Measurements from ENCODE around the gene PCBP3. TPM values are rescaled to one million over a fixed set of nuclear protein-coding genes. Genes with fewer than 3 reads are reported as not detected.
A peak's percentile ranks its signal among the peaks of the same experiment; 100 is the strongest.

PCBP3 gene
- total and polyA plus RNA-seq, 12 donors = 1.7 to 15.8 (median 4.7) TPM

DNA sequence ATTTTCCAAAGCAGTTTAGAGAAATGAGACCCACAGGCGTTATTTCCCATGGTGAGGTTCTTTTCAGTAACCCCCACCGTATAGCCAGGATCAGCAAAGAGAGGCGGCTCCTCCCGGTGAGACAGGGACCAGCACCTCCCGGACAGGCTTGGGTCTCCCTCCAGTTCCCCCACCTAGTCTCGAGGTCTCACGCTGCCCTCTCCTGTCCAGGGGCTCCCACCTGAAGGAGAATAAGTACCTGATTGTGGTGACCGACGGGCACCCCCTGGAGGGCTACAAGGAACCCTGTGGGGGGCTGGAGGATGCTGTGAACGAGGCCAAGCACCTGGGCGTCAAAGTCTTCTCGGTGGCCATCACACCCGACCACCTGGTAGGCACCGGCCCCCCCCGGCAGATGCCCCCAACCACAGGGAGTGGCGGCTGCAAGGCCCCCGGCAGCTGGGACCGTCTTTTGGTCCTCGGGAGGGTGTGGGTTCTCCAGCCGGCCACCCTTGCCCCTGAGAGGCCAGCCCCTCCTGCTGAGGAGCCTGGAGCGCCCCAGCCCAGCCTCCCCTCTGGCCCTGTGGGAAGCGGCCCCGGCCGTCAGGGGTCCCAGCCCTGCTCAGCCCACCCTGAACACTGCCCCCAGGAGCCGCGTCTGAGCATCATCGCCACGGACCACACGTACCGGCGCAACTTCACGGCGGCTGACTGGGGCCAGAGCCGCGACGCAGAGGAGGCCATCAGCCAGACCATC lies 343.0 kb downstream of the PCBP3 start:
- Histone ChIP-seq H3K9me3 (replicated peaks in 1 of 3) (no peaks in the 10 kb centered on the region), H3K27ac (no peak overlapping the region), H3K27me3 (no peaks in the 10 kb centered on the region), H3K4me3 (no peak overlapping the region), H3K36me3 (replicated peaks in 1 of 2) (peaks cover 0 to 49% of the 10 kb centered on the region in 2 donors), H3K4me1 (replicated peaks in 1 of 2) (no peaks in the 10 kb centered on the region)
- TF ChIP-seq POLR2A (IDR thresholded peaks at IDR 0.05) = no peak
- TF ChIP-seq, protein P1, sequence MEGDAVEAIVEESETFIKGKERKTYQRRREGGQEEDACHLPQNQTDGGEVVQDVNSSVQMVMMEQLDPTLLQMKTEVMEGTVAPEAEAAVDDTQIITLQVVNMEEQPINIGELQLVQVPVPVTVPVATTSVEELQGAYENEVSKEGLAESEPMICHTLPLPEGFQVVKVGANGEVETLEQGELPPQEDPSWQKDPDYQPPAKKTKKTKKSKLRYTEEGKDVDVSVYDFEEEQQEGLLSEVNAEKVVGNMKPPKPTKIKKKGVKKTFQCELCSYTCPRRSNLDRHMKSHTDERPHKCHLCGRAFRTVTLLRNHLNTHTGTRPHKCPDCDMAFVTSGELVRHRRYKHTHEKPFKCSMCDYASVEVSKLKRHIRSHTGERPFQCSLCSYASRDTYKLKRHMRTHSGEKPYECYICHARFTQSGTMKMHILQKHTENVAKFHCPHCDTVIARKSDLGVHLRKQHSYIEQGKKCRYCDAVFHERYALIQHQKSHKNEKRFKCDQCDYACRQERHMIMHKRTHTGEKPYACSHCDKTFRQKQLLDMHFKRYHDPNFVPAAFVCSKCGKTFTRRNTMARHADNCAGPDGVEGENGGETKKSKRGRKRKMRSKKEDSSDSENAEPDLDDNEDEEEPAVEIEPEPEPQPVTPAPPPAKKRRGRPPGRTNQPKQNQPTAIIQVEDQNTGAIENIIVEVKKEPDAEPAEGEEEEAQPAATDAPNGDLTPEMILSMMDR (IDR thresholded peaks at IDR 0.05) = no peak
- DNase-seq = peak in 1 of 7 donors; percentile 6
- intact Hi-C loops (cut with DNase I) = loop anchor here in 1 of 2 donors (10.0 kb wide), 1 partner anchor 108 kb away; the partner anchor contains the start of gene COL6A2
- 91 to 96% (median 93%) methylated on average over 14 to 36 of the region's 36 CpGs for WGBS, 4 donors

GRCh38 chr21:45987121-45987711 lies 343.7 kb downstream of the PCBP3 start:
- H3K4me1 ChIP-seq (replicated peaks in 1 of 2) = no peaks in the 10 kb centered on the region
- peaks cover 0 to 56% of the 10 kb centered on the region in 2 donors for H3K36me3 ChIP-seq (replicated peaks in 1 of 2)
- TF ChIP-seq, protein P1 (IDR thresholded peaks at IDR 0.05) = no peak
- no peak for TF ChIP-seq POLR2A (IDR thresholded peaks at IDR 0.05)

DNA sequence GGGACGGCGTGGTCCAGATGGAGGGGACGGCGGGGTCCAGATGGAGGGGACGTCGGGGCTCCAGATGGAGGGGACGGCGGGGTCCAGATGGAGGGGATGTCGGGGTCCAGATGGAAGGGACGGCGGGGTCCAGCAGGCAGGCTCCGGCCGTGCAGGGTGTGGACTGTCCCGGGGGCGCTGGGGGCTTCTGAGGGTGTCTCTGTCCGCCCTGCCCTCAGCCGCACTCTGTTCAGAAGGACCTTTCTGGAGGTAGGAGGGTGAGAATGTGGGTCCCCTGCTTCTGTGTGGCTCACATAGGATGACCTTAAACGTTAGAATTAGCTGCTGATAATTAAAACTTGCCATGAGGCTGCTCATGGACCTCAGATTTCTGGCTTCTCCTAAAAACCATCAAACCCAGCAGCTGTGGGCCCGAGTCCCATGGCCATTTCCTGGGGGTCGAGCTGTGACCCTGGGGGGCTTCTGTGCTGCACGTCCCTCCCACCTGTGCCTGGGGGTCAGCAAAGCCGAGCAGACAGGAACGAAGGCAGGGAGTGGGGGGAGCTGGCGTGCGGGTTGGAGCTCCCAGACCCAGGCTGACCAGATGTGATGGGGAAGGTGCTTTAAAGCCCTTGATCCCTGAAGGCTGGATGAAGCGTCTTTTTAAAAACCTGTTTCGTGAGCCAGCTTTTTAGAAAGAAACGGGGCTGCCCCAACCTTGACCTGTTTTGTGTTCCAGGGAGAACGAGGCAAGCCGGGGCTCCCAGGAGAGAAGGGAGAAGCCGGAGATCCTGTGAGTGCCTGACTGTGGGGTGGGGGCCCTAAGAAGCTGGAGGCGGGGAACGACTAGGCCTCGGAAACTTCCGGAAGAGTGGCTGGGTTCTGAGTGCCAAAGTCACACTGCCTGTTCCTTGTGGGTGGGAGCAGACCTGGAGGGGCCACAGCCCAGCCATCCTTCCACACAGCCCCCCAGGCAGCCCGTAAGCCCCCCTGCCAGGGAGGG lies 345.1 kb downstream of the PCBP3 start:
- no peaks in the 10 kb centered on the region for H3K4me1 ChIP-seq (replicated peaks in 1 of 2)
- intact Hi-C loops (cut with DNase I) = loop anchor here in 1 of 2 donors (10.0 kb wide), 1 partner anchor 106 kb away; the partner anchor contains the start of gene COL6A2
- no peaks in the 10 kb centered on the region for H3K9me3 ChIP-seq (replicated peaks in 1 of 3)
- 77 to 86% (median 84%) methylated on average over 23 to 36 of the region's 36 CpGs for WGBS, 4 donors
- H3K27ac ChIP-seq = peak overlapping the region in 1 of 5 donors; percentile 13
- peaks cover 0 to 60% of the 10 kb centered on the region in 2 donors for H3K36me3 ChIP-seq (replicated peaks in 1 of 2)
- no peaks in the 10 kb centered on the region for H3K27me3 ChIP-seq
- no peak for TF ChIP-seq POLR2A (IDR thresholded peaks at IDR 0.05)
- H3K4me3 ChIP-seq = no peak overlapping the region
- peak in 5 of 7 donors; percentile 6 to 19 (median 11) for DNase-seq

More at GRCh38 chr21:45987121-45987711, 343.7 kb downstream of the PCBP3 start:
- no peak overlapping the region for H3K4me3 ChIP-seq
- H3K27me3 ChIP-seq = no peaks in the 10 kb centered on the region
- WGBS, 4 donors = 87 to 94% (median 91%) methylated on average over 23 to 29 of the region's 29 CpGs
- H3K9me3 ChIP-seq (replicated peaks in 1 of 3) = no peaks in the 10 kb centered on the region
- peak in 1 of 7 donors; percentile 6 for DNase-seq
- no peak overlapping the region for H3K27ac ChIP-seq
- intact Hi-C loops (cut with DNase I) = loop anchor here in 1 of 2 donors (10.0 kb wide), 1 partner anchor 108 kb away; the partner anchor contains the start of gene COL6A2

- intact Hi-C loops (cut with DNase I) = loop anchor here in 1 of 2 donors (10.0 kb wide), 1 partner anchor 105 kb away; the partner anchor contains the start of gene COL6A2
These were observed 346.0 kb downstream of the PCBP3 start for GRCh38 chr21:45989355-45990048.

More at GRCh38 chr21:45989355-45990048, 346.0 kb downstream of the PCBP3 start:
- peak in 6 of 7 donors; percentile 0 to 20 (median 10) for DNase-seq
- H3K27ac ChIP-seq = peak overlapping the region in 1 of 5 donors; percentile 13
- H3K27me3 ChIP-seq = no peaks in the 10 kb centered on the region
- peaks cover 0 to 60% of the 10 kb centered on the region in 2 donors for H3K36me3 ChIP-seq (replicated peaks in 1 of 2)
- H3K9me3 ChIP-seq (replicated peaks in 1 of 3) = no peaks in the 10 kb centered on the region
- TF ChIP-seq POLR2A (IDR thresholded peaks at IDR 0.05) = no peak
- WGBS, 4 donors = 91 to 95% (median 93%) methylated on average over 10 to 32 of the region's 32 CpGs
- H3K4me3 ChIP-seq = no peak overlapping the region
- H3K4me1 ChIP-seq (replicated peaks in 1 of 2) = no peaks in the 10 kb centered on the region
